Duodenal mucosa (tissue), 2 donors: Measurements from ENCODE around the gene NOS1AP.

Source experiments
- H3K27ac ChIP-seq: one replicate; pipeline ENCODE4 v1.7.0; 2013; ENCODE audit warnings: low read depth, low read length
- H3K27me3 ChIP-seq, 2 donors: one replicate each; pipeline ENCODE4 v1.7.0; 2013; ENCODE audit warnings: low read length in 2 of 2, control low read depth in 1 of 2; ENCODE audit not compliant: insufficient read depth in 2 of 2, control insufficient read depth in 1 of 2
- H3K36me3 ChIP-seq, 2 donors: one replicate each; pipeline ENCODE4 v1.7.0; 2013; ENCODE audit warnings: low read length in 2 of 2, control low read depth in 1 of 2; ENCODE audit not compliant: insufficient read depth in 2 of 2, control insufficient read depth in 1 of 2
- H3K4me1 ChIP-seq, 2 donors: one replicate each; pipeline ENCODE4 v1.7.0; 2013; ENCODE audit warnings: low read length in 2 of 2, control low read depth in 1 of 2; ENCODE audit not compliant: insufficient read depth in 2 of 2, control insufficient read depth in 1 of 2
- H3K4me3 ChIP-seq, 2 donors: one replicate each; pipeline ENCODE4 v1.7.0; 2013; ENCODE audit warnings: low read length in 2 of 2, low read depth in 1 of 2
- H3K9ac ChIP-seq, 2 donors: one replicate each; pipeline ENCODE4 v1.7.0; 2013; ENCODE audit warnings: low read length in 2 of 2, low read depth in 1 of 2
- H3K9me3 ChIP-seq, 2 donors: one replicate each; pipeline ENCODE4 v1.7.0; 2013; ENCODE audit warnings: low read length in 2 of 2, control low read depth in 1 of 2; ENCODE audit not compliant: control insufficient read depth in 1 of 2

NOS1AP gene

GRCh38 chr1:162141281-162142054 lies 72.0 kb downstream of the NOS1AP start:
- no peaks in the 10 kb centered on the region for H3K27me3 ChIP-seq
- no peak overlapping the region for H3K4me3 ChIP-seq
- no peak overlapping the region for H3K9ac ChIP-seq
- H3K9me3 ChIP-seq: no peaks in the 10 kb centered on the region
- H3K4me1 ChIP-seq: peaks cover 9 to 20% of the 10 kb centered on the region in 2 donors
- H3K36me3 ChIP-seq: no peaks in the 10 kb centered on the region
- no peak overlapping the region for H3K27ac ChIP-seq

- Histone ChIP-seq H3K27me3 (no peaks in the 10 kb centered on the region), H3K4me1 (peaks cover 9 to 12% of the 10 kb centered on the region in 2 donors), H3K36me3 (no peaks in the 10 kb centered on the region), H3K9me3 (no peaks in the 10 kb centered on the region), H3K9ac (no peak overlapping the region), H3K4me3 (no peak overlapping the region), H3K27ac (no peak overlapping the region)
These were observed 73.5 kb downstream of the NOS1AP start for GRCh38 chr1:162142968-162143367.

GRCh38 chr1:162144268-162144667 lies 74.8 kb downstream of the NOS1AP start:
- H3K36me3 ChIP-seq: no peaks in the 10 kb centered on the region
- no peak overlapping the region for H3K4me3 ChIP-seq
- H3K4me1 ChIP-seq: peaks cover 9 to 12% of the 10 kb centered on the region in 2 donors
- no peaks in the 10 kb centered on the region for H3K9me3 ChIP-seq
- no peak overlapping the region for H3K27ac ChIP-seq
- H3K9ac ChIP-seq: no peak overlapping the region
- H3K27me3 ChIP-seq: no peaks in the 10 kb centered on the region

GRCh38 chr1:162144853-162145252 lies 75.4 kb downstream of the NOS1AP start:
- Histone ChIP-seq H3K27ac (no peak overlapping the region), H3K36me3 (no peaks in the 10 kb centered on the region), H3K9me3 (no peaks in the 10 kb centered on the region), H3K4me1 (peaks cover 9 to 12% of the 10 kb centered on the region in 2 donors), H3K9ac (no peak overlapping the region), H3K27me3 (no peaks in the 10 kb centered on the region), H3K4me3 (no peak overlapping the region)

GRCh38 chr1:162145280-162145965 lies 75.9 kb downstream of the NOS1AP start:
- Histone ChIP-seq H3K27me3 (no peaks in the 10 kb centered on the region), H3K9ac (no peak overlapping the region), H3K27ac (no peak overlapping the region), H3K4me3 (no peak overlapping the region), H3K9me3 (no peaks in the 10 kb centered on the region), H3K36me3 (no peaks in the 10 kb centered on the region), H3K4me1 (peaks cover 9 to 12% of the 10 kb centered on the region in 2 donors)

GRCh38 chr1:162145966-162146696 lies 76.6 kb downstream of the NOS1AP start:
- Histone ChIP-seq H3K9me3 (no peaks in the 10 kb centered on the region), H3K4me1 (peaks cover 9 to 12% of the 10 kb centered on the region in 2 donors), H3K4me3 (no peak overlapping the region), H3K9ac (no peak overlapping the region), H3K27ac (no peak overlapping the region), H3K36me3 (no peaks in the 10 kb centered on the region), H3K27me3 (no peaks in the 10 kb centered on the region)

- Histone ChIP-seq H3K27ac (no peak overlapping the region), H3K36me3 (no peaks in the 10 kb centered on the region), H3K9ac (no peak overlapping the region), H3K4me3 (no peak overlapping the region), H3K4me1 (peaks cover 9 to 12% of the 10 kb centered on the region in 2 donors), H3K9me3 (no peaks in the 10 kb centered on the region), H3K27me3 (no peaks in the 10 kb centered on the region)
These were observed 78.3 kb downstream of the NOS1AP start for GRCh38 chr1:162147760-162148159.

GRCh38 chr1:162150112-162150511 lies 80.6 kb downstream of the NOS1AP start:
- Histone ChIP-seq H3K9me3 (no peaks in the 10 kb centered on the region), H3K27me3 (no peaks in the 10 kb centered on the region), H3K4me3 (no peak overlapping the region), H3K27ac (no peak overlapping the region), H3K4me1 (peaks cover 3 to 8% of the 10 kb centered on the region in 2 donors), H3K9ac (no peak overlapping the region), H3K36me3 (no peaks in the 10 kb centered on the region)

GRCh38 chr1:162151900-162152829 lies 82.7 kb downstream of the NOS1AP start:
- Histone ChIP-seq H3K9me3 (no peaks in the 10 kb centered on the region), H3K4me1 (no peaks in the 10 kb centered on the region), H3K27me3 (no peaks in the 10 kb centered on the region), H3K27ac (no peak overlapping the region), H3K36me3 (no peaks in the 10 kb centered on the region), H3K9ac (no peak overlapping the region), H3K4me3 (no peak overlapping the region)
